Mononuclear cell (primary cell): ENCODE data around the gene TGDS. TPM values are rescaled to one million over a fixed set of nuclear protein-coding genes. Genes with fewer than 3 reads are reported as not detected.

Source experiments
- total RNA-seq: library from RNA; depleted of rRNA; stranded (reverse); fragments of >200 nt; gene quantifications from one replicate; pipeline ENCODE4 v1.2.3, GENCODE V29; 2012

The TGDS gene
- total RNA-seq, 1 donor, result 5.5 TPM

Other genes with a start within 250 kb of the TGDS start
- not detected for gene DCT, start 116.5 kb downstream of the TGDS start, total RNA-seq
- 1.8 TPM for gene GPR180, start 5.7 kb upstream of the TGDS start, total RNA-seq
- not detected for gene SOX21, start 116.4 kb upstream of the TGDS start, total RNA-seq